HCT116 (cell line): ENCODE measurements around the gene KMO. TPM values are rescaled to one million over a fixed set of nuclear protein-coding genes. Genes with fewer than 3 reads are reported as not detected.

Source experiments
- ATAC-seq: fragments of 200-7000 bp; cut with Tn5 transposase; 2 replicates; pipeline ENCODE4 v1.9.1; 2020; ENCODE audit warnings: mild to moderate bottlenecking, moderate library complexity
- BruUV-seq: library from RNA; stranded (reverse); fragments of 400-500 nt; replicated peaks from 2 replicates; lab custom pipeline; 2021; lab: Mats Ljungman, UMichigan
- CTCF ChIA-PET: fragments of 300-600 bp; sonication (Branson Sonifier 250); formaldehyde crosslinking; loops from one replicate; lab custom pipeline; 2021; ENCODE audit warnings: antibody characterized with exemption; lab: Charles Lee
- POLR2A ChIA-PET: fragments of 300-600, 350-600 bp; sonication (Branson Sonifier 250); formaldehyde crosslinking; loops from one replicate; lab custom pipeline; 2021; ENCODE audit warnings: antibody characterized with exemption; lab: Charles Lee
- RAD21 ChIA-PET, 2 experiments: fragments of 300-600 bp; sonication (Branson Sonifier 250); formaldehyde crosslinking; loops; one replicate each; lab custom pipeline; 2023; ENCODE audit warnings: low total read pairs in 2 of 2; ENCODE audit not compliant: uncharacterized antibody in 2 of 2, unreplicated experiment in 2 of 2, low non-redundant PET in 1 of 2; lab: Charles Lee
- DNase-seq: peaks from one replicate; pipeline ENCODE4 v3.0.0-alpha.2; 2010; ENCODE audit warnings: low read depth, low spot score
- H2AFZ ChIP-seq: fragments of 200-600 bp; shearing (Covaris generic), sonication (generic); 2 replicates; pipeline ENCODE4 v1.6.1; 2017; ENCODE audit warnings: low read depth, mixed run types, mixed read lengths, antibody characterized with exemption, low read length; ENCODE audit not compliant: poor library complexity, severe bottlenecking
- H3K27ac ChIP-seq: 2 replicates; pipeline ENCODE4 v1.5.1; 2012; ENCODE audit warnings: low read depth, low read length
- H3K27me3 ChIP-seq: fragments of 200-600 bp; sonication (generic); 2 replicates; pipeline ENCODE4 v1.6.1; 2016; ENCODE audit warnings: mixed run types, low read length, mixed read lengths; ENCODE audit not compliant: insufficient read depth
- H3K36me3 ChIP-seq, 2 experiments: fragments of 200-500 bp in 1 of 2; fragments of 200-600 bp in 1 of 2; sonication (Bioruptor generic) in 1 of 2; sonication (generic) in 1 of 2; 2 replicates each; pipeline versions ENCODE4 v1.5.1 to v1.6.1; 2014 to 2016; ENCODE audit warnings: low read length in 2 of 2, inconsistent platforms in 1 of 2, mixed read lengths in 1 of 2, mixed run types in 1 of 2; ENCODE audit not compliant: insufficient read depth in 2 of 2, control insufficient read depth in 1 of 2
- H3K4me1 ChIP-seq, 2 experiments: fragments of 200-600 bp in 1 of 2; sonication (generic) in 1 of 2; 2 replicates each; pipeline versions ENCODE4 v1.5.1 to v1.6.1; 2012 to 2017; ENCODE audit warnings: low read length in 2 of 2, inconsistent platforms in 1 of 2, mild to moderate bottlenecking in 1 of 2, mixed read lengths in 1 of 2, mixed run types in 1 of 2, moderate library complexity in 1 of 2; ENCODE audit not compliant: insufficient read depth in 2 of 2, control insufficient read depth in 1 of 2
- H3K4me2 ChIP-seq: fragments of 200-600 bp; sonication (generic); 2 replicates; pipeline ENCODE4 v1.6.1; 2017; ENCODE audit warnings: mixed run types, low read length, mixed read lengths
- H3K4me3 ChIP-seq, 2 experiments: fragments of 200-600 bp in 1 of 2; sonication (generic) in 1 of 2; replicated peaks in 1 of 2; 2 replicates each; pipeline ENCODE4 v1.5.1; 2011 to 2016; ENCODE audit warnings: low read length in 2 of 2, control low read depth in 1 of 2, low read depth in 1 of 2, mild to moderate bottlenecking in 1 of 2, mixed read lengths in 1 of 2, mixed run types in 1 of 2
- H3K79me2 ChIP-seq: fragments of 200-600 bp; sonication (generic); 2 replicates; pipeline ENCODE4 v1.6.1; 2017; ENCODE audit warnings: mild to moderate bottlenecking, mixed run types, low read length, moderate library complexity, mixed read lengths; ENCODE audit not compliant: insufficient read depth
- H3K9ac ChIP-seq: fragments of 200-600 bp; sonication (generic); 2 replicates; pipeline ENCODE4 v1.6.1; 2016; ENCODE audit warnings: low read length, mixed read lengths
- H3K9me2 ChIP-seq: fragments of 200-600 bp; sonication (generic), shearing (Covaris generic); 2 replicates; pipeline ENCODE4 v1.6.1; 2017; ENCODE audit warnings: mixed run types, mild to moderate bottlenecking, moderate library complexity; ENCODE audit not compliant: insufficient read depth
- H3K9me3 ChIP-seq, 2 experiments: fragments of 200-500 bp in 1 of 2; fragments of 200-600 bp in 1 of 2; sonication (Bioruptor generic) in 1 of 2; sonication (generic) in 1 of 2; 2 replicates each; pipeline ENCODE4 v1.6.1; 2014 to 2017; ENCODE audit warnings: low read length in 2 of 2, mixed read lengths in 2 of 2, inconsistent platforms in 1 of 2, low read depth in 1 of 2, mild to moderate bottlenecking in 1 of 2, mixed run types in 1 of 2, moderate library complexity in 1 of 2; ENCODE audit not compliant: control insufficient read depth in 1 of 2, insufficient read depth in 1 of 2
- H4K20me1 ChIP-seq: fragments of 200-600 bp; sonication (generic), shearing (Covaris generic); 2 replicates; pipeline ENCODE4 v1.6.1; 2017; ENCODE audit warnings: mixed run types, mild to moderate bottlenecking, moderate library complexity; ENCODE audit not compliant: insufficient read depth
- CBX3 ChIP-seq: IDR thresholded peaks from 2 replicates; pipeline ENCODE4 v1.6.1; 2012; ENCODE audit warnings: low read depth
- CEBPB ChIP-seq: IDR thresholded peaks from 2 replicates; pipeline ENCODE4 v1.6.1; 2012; ENCODE audit warnings: low read depth
- CTCF ChIP-seq, 3 experiments: fragments of 200-600 bp in 1 of 3; sonication (generic) in 1 of 3; IDR thresholded peaks in 2 of 3; conservative IDR thresholded peaks in 1 of 3; 2 replicates each; pipeline ENCODE4 v1.5.1; 2012 to 2017; ENCODE audit warnings: low read depth in 2 of 3, low read length in 2 of 3, antibody characterized with exemption in 1 of 3, borderline replicate concordance in 1 of 3, control low read depth in 1 of 3, mild to moderate bottlenecking in 1 of 3, mixed read lengths in 1 of 3, mixed run types in 1 of 3, moderate library complexity in 1 of 3; ENCODE audit not compliant: insufficient read depth in 1 of 3
- EGR1 ChIP-seq: IDR thresholded peaks from 2 replicates; pipeline ENCODE4 v1.6.1; 2012; ENCODE audit warnings: low read depth
- ELF1 ChIP-seq: IDR thresholded peaks from 2 replicates; pipeline ENCODE4 v1.6.1; 2012; ENCODE audit warnings: low read depth, borderline replicate concordance
- POLR2A ChIP-seq: IDR thresholded peaks from 2 replicates; pipeline ENCODE4 v1.7.0; 2011; ENCODE audit warnings: borderline replicate concordance; ENCODE audit not compliant: insufficient read depth, insufficient read length; ENCODE audit errors: extremely low read depth
- POLR2AphosphoS5 ChIP-seq: IDR thresholded peaks from 2 replicates; pipeline ENCODE4 v1.6.1; 2011; ENCODE audit warnings: mild to moderate bottlenecking, low read depth, low read length, moderate library complexity
- RAD21 ChIP-seq: IDR thresholded peaks from 2 replicates; pipeline ENCODE4 v1.6.1; 2012; ENCODE audit warnings: low read depth, mild to moderate bottlenecking
- REST ChIP-seq: IDR thresholded peaks from 2 replicates; pipeline ENCODE4 v1.6.1; 2012; ENCODE audit warnings: low read depth
- SIN3A ChIP-seq: IDR thresholded peaks from 2 replicates; pipeline ENCODE4 v1.6.1; 2012; ENCODE audit warnings: low read depth
- SP1 ChIP-seq: IDR thresholded peaks from 2 replicates; pipeline ENCODE4 v1.6.1; 2012; ENCODE audit warnings: low read depth
- SRF ChIP-seq: IDR thresholded peaks from 2 replicates; pipeline ENCODE4 v1.6.1; 2012; ENCODE audit warnings: low read depth
- TCF7L2 ChIP-seq: IDR thresholded peaks from 2 replicates; pipeline ENCODE4 v1.7.0; 2011; ENCODE audit warnings: borderline replicate concordance, inconsistent platforms; ENCODE audit not compliant: insufficient read depth, insufficient read length; ENCODE audit errors: extremely low read depth
- ZNF274 ChIP-seq: fragments of 200-500 bp; sonication (Bioruptor generic); IDR thresholded peaks from 2 replicates; pipeline ENCODE4 v1.6.1; 2014; ENCODE audit warnings: mild to moderate bottlenecking, low read depth, low read length, inconsistent platforms
- intact Hi-C: fragments of 100-400 bp; cut with micrococcal nuclease; formaldehyde crosslinking; loops from 2 replicates; pipeline ENCODE4 v1.10.0; 2022
- total RNA-seq: library from RNA; stranded (reverse); gene quantifications from one replicate; pipeline ENCODE4 v1.2.1, GENCODE V29; 2021; ENCODE audit not compliant: unreplicated experiment

KMO gene
- total RNA-seq, 1 experiment from 2014 or later = not detected

- H3K79me2 ChIP-seq = no peaks in the 10 kb centered on the region
- peaks cover 3% of the 10 kb centered on the region; the same call in 1 of the 2 replicates for H3K9me2 ChIP-seq
- no peaks in the 10 kb centered on the region for H3K36me3 ChIP-seq
- no peak overlapping the region for H3K9ac ChIP-seq
- no TSS peak for BruUV-seq
- H3K27ac ChIP-seq = no peak overlapping the region
- ATAC-seq = no peak
- no peak overlapping the region for H3K4me3 ChIP-seq
- intact Hi-C loops = no loop called here
- DNase-seq = no peak
- H2AFZ ChIP-seq = no peak overlapping the region
- no peak overlapping the region for H3K4me2 ChIP-seq
- no peaks in the 10 kb centered on the region for H4K20me1 ChIP-seq
- POLR2A ChIA-PET = no interaction called here
- RAD21 ChIA-PET = no interaction called here
- TF ChIP-seq CEBPB (no peak), CBX3 (no peak), REST (no peak), RAD21 (no peak), SIN3A (no peak), SP1 (no peak), ELF1 (no peak), TCF7L2 (no peak), EGR1 (no peak), ZNF274 (no peak), SRF (no peak), POLR2AphosphoS5 (no peak), POLR2A (no peak), CTCF (IDR thresholded peaks at IDR 0.05 in 2 of 3, conservative IDR thresholded peaks at IDR 0.05 in 1 of 3; ENCODE audit: borderline replicate concordance in 1 of 3, insufficient read depth in 1 of 3, low read depth in 2 of 3, low read length in 2 of 3) (no peak)
- peaks cover 0 to 4% of the 10 kb centered on the region in 2 experiments; a peak in 1 of 4 replicates for H3K4me1 ChIP-seq
- 0 out of 2 replicates have a peak, but pooled peaks cover 3% of the 10 kb centered on the region for H3K27me3 ChIP-seq
- CTCF ChIA-PET = no interaction called here
- no peaks in the 10 kb centered on the region for H3K9me3 ChIP-seq
These were observed 7.2 kb upstream of the KMO start for GRCh38 chr1:241525026-241525425.
